ENCODE data around the gene RERE.
"Not testable (repeated sequence)": the region's sequence is repeated elsewhere in the genome, so short reads cannot be mapped to it uniquely, and the experiment has no call there.

Gene RERE

GRCh38 chr1:8398677-8399076, 418.8 kb downstream of the RERE start:
- no peak for DNase-seq (ENCODE audit: low spot score)

- DNase-seq (ENCODE audit: low spot score) = no peak
Observed at GRCh38 chr1:8398086-8398485, 419.4 kb downstream of the RERE start.

GRCh38 chr1:8397511-8397910, 419.9 kb downstream of the RERE start:
- peak; percentile 61 for DNase-seq (ENCODE audit: low spot score)

GRCh38 chr1:8396786-8397406, 420.5 kb downstream of the RERE start:
- peak; percentile 50 for DNase-seq (ENCODE audit: low spot score)

GRCh38 chr1:8396083-8396785, 421.2 kb downstream of the RERE start:
- DNase-seq (ENCODE audit: low spot score) = no peak

- DNase-seq (ENCODE audit: low spot score) = peak; percentile 49
Observed at GRCh38 chr1:8395433-8395866, 422.0 kb downstream of the RERE start.

GRCh38 chr1:8394456-8395321, 422.8 kb downstream of the RERE start:
- peak; percentile 24 for DNase-seq (ENCODE audit: low spot score)

- DNase-seq (ENCODE audit: low spot score) = no peak
Observed at GRCh38 chr1:8392522-8392921, 424.9 kb downstream of the RERE start.

- no peak for DNase-seq (ENCODE audit: low spot score)
Observed at GRCh38 chr1:8390707-8391106, 426.7 kb downstream of the RERE start.

- DNase-seq (ENCODE audit: low spot score) = peak; percentile 40
Observed at GRCh38 chr1:8389958-8390535, 427.4 kb downstream of the RERE start.

GRCh38 chr1:8388732-8389562, 428.5 kb downstream of the RERE start:
- no peak for DNase-seq (ENCODE audit: low spot score)

- no peak for DNase-seq (ENCODE audit: low spot score)
Observed at GRCh38 chr1:8386247-8386646, 431.2 kb downstream of the RERE start.

- no peak for DNase-seq (ENCODE audit: low spot score)
Observed at GRCh38 chr1:8384577-8384976, 432.9 kb downstream of the RERE start.

- DNase-seq (ENCODE audit: low spot score) = no peak
Observed at GRCh38 chr1:8384088-8384487, 433.4 kb downstream of the RERE start.

- DNase-seq (ENCODE audit: low spot score) = no peak
Observed at GRCh38 chr1:8382608-8383505, 434.6 kb downstream of the RERE start.

GRCh38 chr1:8382051-8382505, 435.4 kb downstream of the RERE start:
- no peak for DNase-seq (ENCODE audit: low spot score)

- no peak for DNase-seq (ENCODE audit: low spot score)
Observed at GRCh38 chr1:8381618-8382017, 435.8 kb downstream of the RERE start.

- DNase-seq (ENCODE audit: low spot score) = not testable (repeated sequence)
Observed at GRCh38 chr1:8380310-8380709, 437.1 kb downstream of the RERE start.

- no peak for DNase-seq (ENCODE audit: low spot score)
Observed at GRCh38 chr1:8379513-8380186, 437.8 kb downstream of the RERE start.

- DNase-seq (ENCODE audit: low spot score) = no peak
Observed at GRCh38 chr1:8378981-8379470, 438.4 kb downstream of the RERE start.

Measured in activated CD4-positive, alpha-beta T cell treated with anti-CD3 and anti-CD28 coated beads, Interleukin-2, Interleukin-4, amounts not matched to agents 100 ng/mL and 50 ng/mL, durations not matched to agents 16 hours and 8 hours (primary cell).